ENCODE data around the gene DDX49. TPM values are rescaled to one million over a fixed set of nuclear protein-coding genes. Genes with fewer than 3 reads are reported as not detected.

The DDX49 gene
- total RNA-seq, 4 donors from 2014 or later: 36.1 to 61.0 (median 46.9) TPM

- no peak for ATAC-seq
- no peak overlapping the region for H3K4me3 ChIP-seq
- no peaks in the 10 kb centered on the region for H3K9me3 ChIP-seq
- TF ChIP-seq, protein P1, sequence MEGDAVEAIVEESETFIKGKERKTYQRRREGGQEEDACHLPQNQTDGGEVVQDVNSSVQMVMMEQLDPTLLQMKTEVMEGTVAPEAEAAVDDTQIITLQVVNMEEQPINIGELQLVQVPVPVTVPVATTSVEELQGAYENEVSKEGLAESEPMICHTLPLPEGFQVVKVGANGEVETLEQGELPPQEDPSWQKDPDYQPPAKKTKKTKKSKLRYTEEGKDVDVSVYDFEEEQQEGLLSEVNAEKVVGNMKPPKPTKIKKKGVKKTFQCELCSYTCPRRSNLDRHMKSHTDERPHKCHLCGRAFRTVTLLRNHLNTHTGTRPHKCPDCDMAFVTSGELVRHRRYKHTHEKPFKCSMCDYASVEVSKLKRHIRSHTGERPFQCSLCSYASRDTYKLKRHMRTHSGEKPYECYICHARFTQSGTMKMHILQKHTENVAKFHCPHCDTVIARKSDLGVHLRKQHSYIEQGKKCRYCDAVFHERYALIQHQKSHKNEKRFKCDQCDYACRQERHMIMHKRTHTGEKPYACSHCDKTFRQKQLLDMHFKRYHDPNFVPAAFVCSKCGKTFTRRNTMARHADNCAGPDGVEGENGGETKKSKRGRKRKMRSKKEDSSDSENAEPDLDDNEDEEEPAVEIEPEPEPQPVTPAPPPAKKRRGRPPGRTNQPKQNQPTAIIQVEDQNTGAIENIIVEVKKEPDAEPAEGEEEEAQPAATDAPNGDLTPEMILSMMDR (IDR thresholded peaks at IDR 0.05): no peak
- TF ChIP-seq POLR2A (IDR thresholded peaks at IDR 0.05): no peak
- no peak for TF ChIP-seq EP300 (IDR thresholded peaks at IDR 0.05)
- no peak overlapping the region for H3K27ac ChIP-seq
- H3K4me1 ChIP-seq: peaks cover 0 to 35% (median 19%) of the 10 kb centered on the region in 3 donors
- WGBS, 2 donors (ENCODE audit: low coverage in 1 of 2): 70% methylated on average over 2 of the region's 29 CpGs; no CpG with 5 or more reads in 1 of the 2 donors
- H3K36me3 ChIP-seq: peaks cover 0 to 64% of the 10 kb centered on the region in 2 donors
- H3K27me3 ChIP-seq: no peaks in the 10 kb centered on the region
These were observed 2.9 kb downstream of the DDX49 start for GRCh38 chr19:18922228-18922985.

DNA sequence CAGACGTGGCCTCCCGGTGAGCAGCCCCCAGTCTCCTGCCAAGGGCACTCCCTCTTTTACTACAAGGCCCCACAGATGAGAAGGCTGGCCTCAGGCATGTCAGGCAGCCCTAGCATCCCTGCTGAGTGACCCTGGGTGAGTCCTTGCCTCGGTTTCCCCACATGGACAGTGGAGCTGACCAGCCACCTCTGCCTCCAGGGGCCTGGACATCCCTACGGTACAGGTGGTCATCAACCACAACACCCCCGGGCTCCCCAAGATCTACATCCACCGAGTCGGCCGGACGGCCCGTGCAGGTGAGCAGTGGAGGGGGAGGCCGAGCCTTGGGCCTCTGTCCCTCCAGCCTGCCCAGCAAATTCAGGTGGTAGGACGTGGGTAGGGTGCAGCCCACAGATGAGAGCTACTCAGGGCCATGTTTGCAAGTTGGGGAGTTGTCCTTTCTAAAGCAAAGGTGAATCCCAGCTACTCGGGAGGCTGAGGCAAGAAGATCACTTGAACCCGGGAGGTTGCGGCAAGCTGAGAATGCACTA is 5.2 kb downstream of the DDX49 start:
- no peak overlapping the region for H3K4me3 ChIP-seq
- H3K27ac ChIP-seq: no peak overlapping the region
- peaks cover 0 to 21% (median 8%) of the 10 kb centered on the region in 3 donors for H3K4me1 ChIP-seq
- no peak for ATAC-seq
- TF ChIP-seq POLR2A (IDR thresholded peaks at IDR 0.05) (no peak), EP300 (IDR thresholded peaks at IDR 0.05) (no peak), POLR2AphosphoS5 (IDR thresholded peaks at IDR 0.05) (no peak)
- TF ChIP-seq, protein P1 (IDR thresholded peaks at IDR 0.05): no peak
- no peaks in the 10 kb centered on the region for H3K9me3 ChIP-seq
- 80 to 95% methylated on average over 2 to 10 of the region's 15 CpGs for WGBS, 2 donors (ENCODE audit: low coverage in 1 of 2)
- peaks cover 0 to 87% of the 10 kb centered on the region in 2 donors for H3K36me3 ChIP-seq
- no peaks in the 10 kb centered on the region for H3K27me3 ChIP-seq

DNA sequence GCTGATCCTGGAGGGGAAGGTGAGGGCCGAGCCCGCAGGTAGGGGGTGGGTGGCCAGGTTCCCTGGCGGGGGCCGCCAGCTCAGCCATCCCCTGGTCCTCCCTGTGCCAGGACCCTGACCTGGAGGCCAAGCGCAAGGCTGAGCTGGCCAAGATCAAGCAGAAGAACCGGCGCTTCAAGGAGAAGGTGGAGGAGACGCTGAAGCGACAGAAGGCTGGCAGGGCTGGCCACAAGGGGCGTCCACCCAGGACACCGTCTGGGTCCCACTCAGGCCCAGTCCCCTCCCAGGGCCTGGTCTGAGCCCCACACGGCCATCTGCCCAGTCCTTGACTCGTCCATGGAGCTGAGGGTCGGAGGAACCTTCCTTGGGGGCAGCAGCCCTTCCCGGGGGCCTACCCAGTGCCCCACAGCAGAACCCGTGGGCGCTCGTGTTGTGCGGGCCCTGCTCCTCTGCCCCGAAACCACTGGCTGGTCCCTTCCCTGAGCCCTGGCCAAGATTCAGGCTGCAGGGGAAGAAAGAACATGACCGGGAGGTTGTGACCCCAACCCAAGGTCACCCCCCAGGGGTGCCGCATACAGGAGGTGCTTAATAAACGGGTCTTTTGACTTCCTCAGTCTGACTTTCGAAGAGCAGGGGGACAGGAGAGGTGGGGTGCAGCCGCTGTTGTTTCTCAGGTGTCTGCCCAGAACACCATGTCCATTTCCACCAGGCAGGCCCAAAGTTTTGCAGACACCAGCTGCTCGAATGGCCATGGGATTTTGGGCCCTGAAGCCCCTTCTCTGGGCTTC is 8.7 kb downstream of the DDX49 start:
- H3K9me3 ChIP-seq: no peaks in the 10 kb centered on the region
- peaks cover 0 to 12% (median 0%) of the 10 kb centered on the region in 3 donors for H3K4me1 ChIP-seq
- H3K4me3 ChIP-seq: no peak overlapping the region
- ATAC-seq: no peak
- peaks cover 0 to 85% of the 10 kb centered on the region in 2 donors for H3K36me3 ChIP-seq
- no CpG with 5 or more reads among the region's 26 CpGs for WGBS, 2 donors (ENCODE audit: low coverage in 1 of 2)
- TF ChIP-seq POLR2A (IDR thresholded peaks at IDR 0.05) (no peak), EP300 (IDR thresholded peaks at IDR 0.05) (no peak), POLR2AphosphoS5 (IDR thresholded peaks at IDR 0.05) (no peak)
- TF ChIP-seq, protein P1 (IDR thresholded peaks at IDR 0.05): no peak
- no peak overlapping the region for H3K27ac ChIP-seq
- H3K27me3 ChIP-seq: no peaks in the 10 kb centered on the region

GRCh38 chr19:18929311-18929710 is 9.8 kb downstream of the DDX49 start:
- no peak overlapping the region for H3K27ac ChIP-seq
- H3K4me1 ChIP-seq: peaks cover 0 to 12% (median 0%) of the 10 kb centered on the region in 3 donors
- TF ChIP-seq EP300 (IDR thresholded peaks at IDR 0.05) (no peak), POLR2AphosphoS5 (IDR thresholded peaks at IDR 0.05) (no peak), POLR2A (IDR thresholded peaks at IDR 0.05) (no peak)
- TF ChIP-seq, protein P1 (IDR thresholded peaks at IDR 0.05): no peak
- no peaks in the 10 kb centered on the region for H3K9me3 ChIP-seq
- ATAC-seq: no peak
- WGBS, 2 donors (ENCODE audit: low coverage in 1 of 2): 70 to 80% methylated on average over 2 to 4 of the region's 25 CpGs
- peaks cover 0 to 83% of the 10 kb centered on the region in 2 donors for H3K36me3 ChIP-seq
- no peaks in the 10 kb centered on the region for H3K27me3 ChIP-seq
- H3K4me3 ChIP-seq: no peak overlapping the region

All from gastroesophageal sphincter (tissue), 4 donors.